ENCODE data around the gene WDR1.

Gene WDR1

GRCh38 chr4:10101671-10102473, 14.7 kb downstream of the WDR1 start:
- no peak for TF ChIP-seq CTCF (IDR thresholded peaks at IDR 0.05; ENCODE audit: extremely low read depth, missing control alignments)
- DNase-seq (ENCODE audit: low spot score) = no peak

- DNase-seq (ENCODE audit: low spot score) = no peak
- TF ChIP-seq CTCF (IDR thresholded peaks at IDR 0.05; ENCODE audit: extremely low read depth, missing control alignments) = no peak
These were observed 15.8 kb downstream of the WDR1 start for GRCh38 chr4:10100734-10101216.

GRCh38 chr4:10099499-10100325, 16.9 kb downstream of the WDR1 start:
- no peak for TF ChIP-seq CTCF (IDR thresholded peaks at IDR 0.05; ENCODE audit: extremely low read depth, missing control alignments)
- no peak for DNase-seq (ENCODE audit: low spot score)

- DNase-seq (ENCODE audit: low spot score) = no peak
- TF ChIP-seq CTCF (IDR thresholded peaks at IDR 0.05; ENCODE audit: extremely low read depth, missing control alignments) = no peak
These were observed 17.8 kb downstream of the WDR1 start for GRCh38 chr4:10098780-10099160.

GRCh38 chr4:10097906-10098779, 18.5 kb downstream of the WDR1 start:
- no peak for TF ChIP-seq CTCF (IDR thresholded peaks at IDR 0.05; ENCODE audit: extremely low read depth, missing control alignments)
- no peak for DNase-seq (ENCODE audit: low spot score)

GRCh38 chr4:10096978-10097335, 19.6 kb downstream of the WDR1 start:
- no peak for DNase-seq (ENCODE audit: low spot score)
- TF ChIP-seq CTCF (IDR thresholded peaks at IDR 0.05; ENCODE audit: extremely low read depth, missing control alignments) = no peak
